Measurements from ENCODE around the gene ZNF618. TPM values are rescaled to one million over a fixed set of nuclear protein-coding genes. Genes with fewer than 3 reads are reported as not detected.
A peak's percentile ranks its signal among the peaks of the same experiment; 100 is the strongest.

The ZNF618 gene
- total and polyA plus RNA-seq, 2 experiments from 2014 or later, result 12.1 to 22.1 TPM

- Histone ChIP-seq H3K4me3 (no peak overlapping the region), H3K36me3 (ENCODE audit: insufficient read depth) (no peaks in the 10 kb centered on the region), H3K27me3 (ENCODE audit: insufficient read depth) (no peaks in the 10 kb centered on the region), H3K4me2 (no peak overlapping the region), H3K79me2 (replicated peaks; ENCODE audit: insufficient read depth) (no peaks in the 10 kb centered on the region), H2AFZ (no peak overlapping the region), H4K20me1 (replicated peaks; ENCODE audit: insufficient read depth) (no peaks in the 10 kb centered on the region), H3K9me2 (ENCODE audit: insufficient read depth) (peaks cover 8% of the 10 kb centered on the region; the same call in 1 of the 2 replicates), H3F3A (replicated peaks; ENCODE audit: low read depth) (no peaks in the 10 kb centered on the region), H3K27ac (ENCODE audit: low read depth) (no peak overlapping the region), H3K4me1 (ENCODE audit: insufficient read depth) (no peaks in the 10 kb centered on the region)
- no peak for DNase-seq (ENCODE audit: low spot score)
- H3K36me3 Mint-ChIP-seq (ENCODE audit: low read depth), result no peaks in the 10 kb centered on the region
- H3K9me3 Mint-ChIP-seq, result no peaks in the 10 kb centered on the region
- H3K27ac Mint-ChIP-seq, result no peak overlapping the region
- H3K27me3 Mint-ChIP-seq (ENCODE audit: insufficient read depth, low read depth, poor library complexity), result no peaks in the 10 kb centered on the region
- TF ChIP-seq ZNF114 (CRISPR knock-in tag; IDR thresholded peaks at IDR 0.05), result no peak
- TF ChIP-seq STAT1 (IDR thresholded peaks at IDR 0.05; ENCODE audit: unreplicated experiment), result no peak
- no peak for TF ChIP-seq POLR2AphosphoS5 (IDR thresholded peaks at IDR 0.05; ENCODE audit: low read depth)
- TF ChIP-seq REST (IDR thresholded peaks at IDR 0.05; ENCODE audit: unreplicated experiment), result no peak
- no peak overlapping the region for H3K4me3 Mint-ChIP-seq
- ATAC-seq, result no peak
- peaks cover 5% of the 10 kb centered on the region; the same call in 2 of the 3 replicates for H3K4me1 Mint-ChIP-seq
Observed at GRCh38 chr9:114071197-114071795, 195.2 kb downstream of the ZNF618 start.

- Histone ChIP-seq H4K20me1 (replicated peaks; ENCODE audit: insufficient read depth) (no peaks in the 10 kb centered on the region), H3K9me2 (ENCODE audit: insufficient read depth) (peaks cover 8% of the 10 kb centered on the region; the same call in 1 of the 2 replicates), H3K4me1 (ENCODE audit: insufficient read depth) (no peaks in the 10 kb centered on the region), H2AFZ (0 out of 2 replicates have a peak overlapping the region, but pooled peaks have one; percentile 52), H3K79me2 (replicated peaks; ENCODE audit: insufficient read depth) (no peaks in the 10 kb centered on the region), H3F3A (replicated peaks; ENCODE audit: low read depth) (no peaks in the 10 kb centered on the region), H3K27me3 (ENCODE audit: insufficient read depth) (no peaks in the 10 kb centered on the region), H3K27ac (ENCODE audit: low read depth) (no peak overlapping the region), H3K4me2 (no peak overlapping the region), H3K4me3 (no peak overlapping the region), H3K36me3 (ENCODE audit: insufficient read depth) (no peaks in the 10 kb centered on the region)
- no peak overlapping the region for H3K4me3 Mint-ChIP-seq
- peak; percentile 49 for DNase-seq (ENCODE audit: low spot score)
- ATAC-seq, result peak; percentile 67
- no peak overlapping the region for H3K27ac Mint-ChIP-seq
- H3K36me3 Mint-ChIP-seq (ENCODE audit: low read depth), result no peaks in the 10 kb centered on the region
- peaks cover 5% of the 10 kb centered on the region; the same call in 2 of the 3 replicates for H3K4me1 Mint-ChIP-seq
- TF ChIP-seq CTCF (conservative IDR thresholded peaks at IDR 0.05; ENCODE audit: low read depth in 2 of 2) (peak; percentile 35 to 68), REST (IDR thresholded peaks at IDR 0.05; ENCODE audit: unreplicated experiment) (no peak)
- H3K27me3 Mint-ChIP-seq (ENCODE audit: insufficient read depth, low read depth, poor library complexity), result peaks cover 4% of the 10 kb centered on the region
- H3K9me3 Mint-ChIP-seq, result no peaks in the 10 kb centered on the region
Observed at GRCh38 chr9:114072184-114073140, 196.4 kb downstream of the ZNF618 start.
